ENCODE results near the gene VSIG8. TPM values are rescaled to one million over a fixed set of nuclear protein-coding genes. Genes with fewer than 3 reads are reported as not detected.

The VSIG8 gene
- total RNA-seq, 6 experiments from 2014 or later = not detected

- no peak for TF ChIP-seq CTCF (IDR thresholded peaks at IDR 0.05)
Measured at GRCh38 chr1:159890390-159890789, 27.9 kb upstream of the VSIG8 start.

GRCh38 chr1:159889821-159890252 lies 27.4 kb upstream of the VSIG8 start:
- peaks cover 31% of the 10 kb centered on the region for H3K4me1 Mint-ChIP-seq (ENCODE audit: low read depth)
- H3K27me3 Mint-ChIP-seq (ENCODE audit: insufficient read depth) = peaks cover 2% of the 10 kb centered on the region; the same call in 1 of the 2 replicates
- H3K36me3 Mint-ChIP-seq (ENCODE audit: low read depth) = peaks cover 6% of the 10 kb centered on the region
- peak overlapping the region; percentile 61 for H3K4me3 Mint-ChIP-seq
- peak overlapping the region; percentile 87 for H3K27ac Mint-ChIP-seq
- TF ChIP-seq CTCF (IDR thresholded peaks at IDR 0.05) = no peak
- no peaks in the 10 kb centered on the region for H3K9me3 Mint-ChIP-seq
- peak; percentile 91 for DNase-seq

More at GRCh38 chr1:159890390-159890789, 27.9 kb upstream of the VSIG8 start:
- Mint-ChIP-seq H3K4me3 (peak overlapping the region; percentile 61), H3K27me3 (ENCODE audit: insufficient read depth) (peaks cover 2% of the 10 kb centered on the region; the same call in 1 of the 2 replicates), H3K27ac (peak overlapping the region; percentile 87), H3K36me3 (ENCODE audit: low read depth) (0 out of 2 replicates have a peak, but pooled peaks cover 4% of the 10 kb centered on the region), H3K4me1 (ENCODE audit: low read depth) (peaks cover 31% of the 10 kb centered on the region), H3K9me3 (no peaks in the 10 kb centered on the region)
- no peak for DNase-seq

GRCh38 chr1:159889202-159889601 lies 26.7 kb upstream of the VSIG8 start:
- Mint-ChIP-seq H3K36me3 (ENCODE audit: low read depth) (peaks cover 12% of the 10 kb centered on the region), H3K4me3 (no peak overlapping the region), H3K27me3 (ENCODE audit: insufficient read depth) (peaks cover 2% of the 10 kb centered on the region; the same call in 1 of the 2 replicates), H3K27ac (peak overlapping the region; percentile 87), H3K9me3 (no peaks in the 10 kb centered on the region), H3K4me1 (ENCODE audit: low read depth) (peaks cover 31% of the 10 kb centered on the region)
- DNase-seq = no peak
- no peak for TF ChIP-seq CTCF (IDR thresholded peaks at IDR 0.05)

- Mint-ChIP-seq H3K36me3 (ENCODE audit: low read depth) (peaks cover 12% of the 10 kb centered on the region), H3K9me3 (no peaks in the 10 kb centered on the region), H3K4me3 (no peak overlapping the region), H3K4me1 (ENCODE audit: low read depth) (peaks cover 10% of the 10 kb centered on the region), H3K27ac (no peak overlapping the region), H3K27me3 (ENCODE audit: insufficient read depth) (peaks cover 2% of the 10 kb centered on the region; the same call in 1 of the 2 replicates)
- no peak for TF ChIP-seq CTCF (IDR thresholded peaks at IDR 0.05)
- no peak for DNase-seq
Measured at GRCh38 chr1:159884296-159884695, 21.8 kb upstream of the VSIG8 start.

- no peak for TF ChIP-seq CTCF (IDR thresholded peaks at IDR 0.05)
- H3K27ac Mint-ChIP-seq = no peak overlapping the region
- no peak for DNase-seq
- 0 out of 2 replicates have a peak, but pooled peaks cover 1% of the 10 kb centered on the region for H3K4me1 Mint-ChIP-seq (ENCODE audit: low read depth)
- H3K9me3 Mint-ChIP-seq = no peaks in the 10 kb centered on the region
- H3K4me3 Mint-ChIP-seq = no peak overlapping the region
- peaks cover 18% of the 10 kb centered on the region for H3K36me3 Mint-ChIP-seq (ENCODE audit: low read depth)
- peaks cover 2% of the 10 kb centered on the region; the same call in 1 of the 2 replicates for H3K27me3 Mint-ChIP-seq (ENCODE audit: insufficient read depth)
Measured at GRCh38 chr1:159883134-159883533, 20.7 kb upstream of the VSIG8 start.

All from HFFc6 (cell line).